ENCODE measurements around the gene MRPS34.

The MRPS34 gene

GRCh38 chr16:1724491-1724890 lies 48.4 kb downstream of the MRPS34 start:
- no peak for FAIRE-seq

GRCh38 chr16:1723450-1724147 lies 49.3 kb downstream of the MRPS34 start:
- FAIRE-seq: no peak
